Amniotic stem cell (primary cell): ENCODE results near the gene TIGAR.

ENCODE experiments used
- DNase-seq: peaks from one replicate; lab custom pipeline; 2025; lab: John Stamatoyannopoulos, UW

Gene TIGAR

DNA sequence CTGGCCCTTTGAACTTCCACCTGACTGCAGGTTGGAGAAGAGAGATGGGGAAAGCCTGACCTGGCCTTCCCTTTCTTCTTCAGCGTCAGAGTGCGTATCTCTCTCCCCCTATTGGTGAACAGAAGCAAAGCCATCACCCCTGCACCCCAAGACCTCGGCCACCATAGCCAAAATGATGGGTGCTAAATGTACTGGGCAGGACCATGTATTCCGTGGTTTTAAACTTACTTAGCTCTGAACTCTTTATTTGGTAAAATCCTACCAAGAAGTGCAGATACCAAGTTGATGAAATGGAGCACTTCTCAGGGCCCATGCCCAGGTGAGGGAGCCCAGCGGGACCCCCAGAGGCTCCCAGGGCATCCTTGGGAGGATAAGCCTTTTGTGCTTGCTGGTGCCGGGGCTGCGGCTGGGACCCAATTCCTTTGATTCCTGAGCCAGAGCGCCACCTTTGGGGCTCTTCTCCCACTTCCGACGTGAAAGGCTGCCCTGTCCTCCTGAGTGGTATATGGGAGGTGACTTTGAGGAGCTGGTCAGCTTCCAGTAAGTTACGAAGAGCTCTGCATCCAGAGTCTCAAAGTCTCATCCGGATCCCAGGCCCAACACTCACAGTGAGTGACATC is 38.0 kb upstream of the TIGAR start:
- no peak for DNase-seq

DNA sequence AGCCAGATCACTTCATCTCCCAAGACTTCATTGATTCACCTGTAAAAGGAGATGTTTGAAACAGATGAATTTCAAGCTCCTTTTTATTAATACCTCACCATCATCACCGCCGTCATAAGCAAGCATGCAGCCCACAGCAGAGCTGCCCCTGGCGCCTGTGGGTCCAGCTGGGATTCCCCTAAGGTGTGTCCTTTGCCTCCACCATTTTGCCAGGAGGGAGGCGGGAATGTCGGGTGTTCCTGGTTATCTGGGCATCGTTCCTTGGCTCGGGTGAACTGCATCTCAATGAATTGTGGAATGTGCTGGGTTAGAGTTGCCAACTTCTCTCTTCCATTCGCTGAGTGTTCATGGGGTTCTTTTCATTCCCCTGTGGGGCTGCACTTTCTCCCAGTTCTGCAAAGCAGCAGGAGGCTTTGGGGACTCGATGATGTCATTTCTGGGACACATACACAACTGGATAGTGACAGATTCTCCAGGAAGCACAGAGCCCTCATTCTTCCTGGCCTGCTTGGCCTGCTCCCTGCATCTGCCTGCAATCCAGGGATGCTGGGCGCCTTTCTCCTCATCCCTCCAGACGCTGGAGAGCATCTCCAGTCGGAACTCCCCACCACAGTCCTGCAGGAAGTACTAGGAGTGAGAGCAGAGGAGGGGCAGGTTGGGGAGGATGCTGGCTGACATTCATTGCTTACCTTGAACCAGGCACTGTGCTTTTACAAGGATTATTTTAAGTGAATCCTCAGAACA is 37.3 kb upstream of the TIGAR start:
- no peak for DNase-seq

DNA sequence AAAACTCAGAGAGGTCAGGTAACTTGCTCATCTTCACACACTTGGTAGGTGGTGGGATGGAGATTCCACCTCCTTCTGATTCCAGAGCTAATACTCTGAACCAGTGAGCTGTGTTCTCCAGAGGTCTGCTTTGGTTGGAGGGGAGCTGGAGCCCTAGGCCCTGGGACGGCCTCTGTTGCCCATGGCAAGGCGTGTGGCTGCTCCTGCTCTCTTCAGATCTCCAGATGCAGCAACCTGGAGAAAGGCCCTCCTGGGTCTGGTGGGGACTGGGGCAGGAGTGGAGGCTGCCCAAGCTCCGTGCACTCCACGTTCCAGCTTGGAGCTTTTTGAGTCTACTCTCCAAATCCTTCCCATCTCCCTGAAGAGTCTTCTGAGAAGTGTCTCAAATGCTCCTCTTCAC is 36.7 kb upstream of the TIGAR start:
- no peak for DNase-seq

DNA sequence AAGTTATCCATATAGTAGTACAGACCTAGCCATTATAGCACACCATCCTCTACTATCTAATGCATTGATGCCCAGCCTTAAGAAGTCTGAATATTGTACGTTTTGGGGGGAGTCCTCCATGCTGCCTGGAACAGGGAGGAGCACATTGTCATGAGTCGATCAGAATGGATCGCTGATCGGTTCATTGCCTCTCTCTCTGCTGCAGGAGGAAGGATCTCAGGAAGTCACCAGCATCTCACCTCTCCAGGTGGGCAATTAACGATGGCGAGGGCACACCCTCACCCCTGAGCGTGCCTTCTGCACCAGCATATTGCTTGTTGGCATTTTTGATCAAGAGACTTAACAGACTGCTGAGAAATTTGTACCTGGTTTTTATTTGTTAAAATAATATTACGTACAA is 35.9 kb upstream of the TIGAR start:
- DNase-seq: no peak

DNA sequence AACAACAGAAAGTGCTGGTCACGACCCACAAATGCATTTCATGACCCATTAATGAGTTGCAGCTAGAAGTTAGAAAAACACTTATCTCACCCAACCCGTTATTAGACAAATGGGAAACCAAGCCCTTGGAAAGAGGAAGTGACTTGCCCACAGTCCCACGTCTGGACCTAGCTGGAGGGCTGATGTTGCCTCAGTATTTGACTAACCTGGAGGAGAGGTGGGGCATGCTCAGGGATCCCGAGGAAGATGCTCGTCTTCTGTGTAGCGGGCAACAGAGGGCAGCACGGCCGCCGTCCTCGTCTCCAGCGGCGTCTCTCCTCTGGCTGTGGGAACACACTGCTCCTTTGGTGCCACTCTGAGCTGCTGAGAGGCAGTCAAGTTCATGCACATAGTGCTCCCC is 34.8 kb upstream of the TIGAR start:
- DNase-seq: no peak

- DNase-seq: no peak
These were observed 34.2 kb upstream of the TIGAR start for GRCh38 chr12:4286771-4287317.

- no peak for DNase-seq
These were observed 33.4 kb upstream of the TIGAR start for GRCh38 chr12:4287325-4288211.

GRCh38 chr12:4288296-4289131 is 32.5 kb upstream of the TIGAR start:
- no peak for DNase-seq

- no peak for DNase-seq
These were observed 31.7 kb upstream of the TIGAR start for GRCh38 chr12:4289231-4289878.

DNA sequence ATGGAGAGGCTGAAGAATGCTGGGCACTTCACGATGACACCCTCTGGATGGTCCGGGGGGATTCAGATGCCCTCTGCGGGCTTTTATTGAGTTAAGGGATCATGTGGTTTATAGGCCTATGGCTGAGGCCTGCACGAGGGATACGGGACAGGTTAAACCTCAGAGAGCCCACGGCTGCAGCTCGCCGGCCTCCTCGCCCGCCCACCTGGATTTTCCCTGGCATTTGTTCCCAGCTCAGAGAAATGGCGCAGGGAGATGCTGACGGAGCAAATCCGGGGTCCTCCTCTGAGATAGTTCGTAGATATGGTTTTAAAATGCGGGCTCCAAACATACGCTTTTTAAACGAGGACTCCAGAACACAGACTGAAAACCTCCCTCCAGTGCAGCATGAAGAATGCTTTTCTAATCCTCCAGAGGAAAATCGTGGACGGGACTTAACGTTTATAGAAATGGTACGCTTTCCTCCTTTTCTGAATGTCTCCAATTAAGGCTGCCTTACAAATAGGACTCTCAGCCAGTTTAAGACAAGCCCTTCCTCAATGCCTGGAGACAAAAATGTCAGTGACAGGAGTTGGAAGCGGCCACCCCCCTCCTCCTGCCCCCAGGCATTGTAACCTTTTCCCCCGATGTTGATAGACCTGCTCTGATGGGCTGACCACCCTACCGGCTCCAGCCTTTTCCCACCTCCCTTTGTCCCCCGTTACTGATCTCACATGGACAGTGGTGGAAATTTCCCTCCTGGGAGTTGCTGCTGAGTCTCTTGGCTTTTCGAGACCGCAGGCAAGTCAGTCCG is 30.8 kb upstream of the TIGAR start:
- DNase-seq: no peak

GRCh38 chr12:4292341-4293073 is 28.5 kb upstream of the TIGAR start:
- DNase-seq: no peak

DNA sequence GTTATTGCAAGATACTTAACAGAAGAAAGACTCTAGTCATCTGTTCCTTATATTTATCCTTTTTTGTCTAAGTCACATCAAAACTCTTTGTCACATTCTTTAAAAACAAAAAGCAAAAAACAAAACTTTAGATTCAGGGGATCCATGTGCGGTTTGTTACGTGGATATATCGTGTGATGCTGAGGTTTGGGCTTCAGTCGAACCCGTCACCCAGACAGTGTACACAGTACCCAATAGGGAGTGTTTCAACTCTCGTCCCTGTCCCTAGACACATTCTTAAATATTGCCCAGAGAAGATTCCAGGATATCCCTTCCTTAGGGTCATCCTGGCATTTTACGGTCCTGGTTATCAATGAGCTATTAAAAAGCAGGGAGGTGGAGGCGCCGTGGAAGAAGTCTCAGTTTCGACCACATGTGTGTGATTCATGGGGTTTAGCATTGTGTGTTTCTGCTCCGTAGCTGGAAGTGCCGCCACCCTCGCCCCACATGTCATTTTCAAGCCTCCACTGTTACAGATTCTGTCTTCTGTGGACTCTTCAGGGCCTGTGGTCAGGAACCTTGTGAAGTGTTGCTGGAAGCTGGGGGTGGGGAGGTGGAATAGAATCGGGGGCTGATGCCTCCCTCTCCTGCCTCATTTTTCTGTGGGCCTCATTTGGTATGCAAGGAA is 27.6 kb upstream of the TIGAR start:
- no peak for DNase-seq

- no peak for DNase-seq
These were observed 27.0 kb upstream of the TIGAR start for GRCh38 chr12:4293966-4294505.

GRCh38 chr12:4296751-4297150 is 24.3 kb upstream of the TIGAR start:
- no peak for DNase-seq

- DNase-seq: no peak
These were observed 23.4 kb upstream of the TIGAR start for GRCh38 chr12:4297617-4298016.

GRCh38 chr12:4300883-4301282 is 20.1 kb upstream of the TIGAR start:
- DNase-seq: no peak

GRCh38 chr12:4301932-4302501 is 19.0 kb upstream of the TIGAR start:
- DNase-seq: no peak

DNA sequence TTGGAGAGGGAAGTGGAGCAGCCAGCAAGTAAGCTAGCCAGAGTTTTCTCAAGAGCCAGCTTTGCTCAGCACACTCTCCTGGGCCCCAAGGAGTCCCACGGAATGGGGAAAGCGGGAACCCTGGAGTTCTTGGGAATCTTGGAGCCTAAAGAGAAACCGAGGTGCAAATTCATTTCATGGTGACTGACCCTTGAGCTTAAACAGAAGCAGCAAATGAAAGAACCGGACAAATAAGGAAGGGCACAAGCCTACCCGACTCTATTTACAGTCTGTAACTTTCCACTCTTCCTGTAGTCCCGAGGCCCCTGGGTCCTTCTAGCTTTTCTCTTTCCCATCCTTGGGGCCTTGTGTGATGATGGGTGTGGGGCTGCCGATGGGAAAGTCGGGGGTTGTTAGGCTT is 18.1 kb upstream of the TIGAR start:
- DNase-seq: no peak
